Measurements from ENCODE around the gene SUMO4. TPM values are rescaled to one million over a fixed set of nuclear protein-coding genes. Genes with fewer than 3 reads are reported as not detected.

SUMO4 gene
- total and polyA plus RNA-seq, 10 of the 15 experiments (the other 5 are each of a cell fraction or from before 2014, with no cell fraction given) = 0.07 to 5.3 (median 1.0) TPM; not detected in 1

DNA sequence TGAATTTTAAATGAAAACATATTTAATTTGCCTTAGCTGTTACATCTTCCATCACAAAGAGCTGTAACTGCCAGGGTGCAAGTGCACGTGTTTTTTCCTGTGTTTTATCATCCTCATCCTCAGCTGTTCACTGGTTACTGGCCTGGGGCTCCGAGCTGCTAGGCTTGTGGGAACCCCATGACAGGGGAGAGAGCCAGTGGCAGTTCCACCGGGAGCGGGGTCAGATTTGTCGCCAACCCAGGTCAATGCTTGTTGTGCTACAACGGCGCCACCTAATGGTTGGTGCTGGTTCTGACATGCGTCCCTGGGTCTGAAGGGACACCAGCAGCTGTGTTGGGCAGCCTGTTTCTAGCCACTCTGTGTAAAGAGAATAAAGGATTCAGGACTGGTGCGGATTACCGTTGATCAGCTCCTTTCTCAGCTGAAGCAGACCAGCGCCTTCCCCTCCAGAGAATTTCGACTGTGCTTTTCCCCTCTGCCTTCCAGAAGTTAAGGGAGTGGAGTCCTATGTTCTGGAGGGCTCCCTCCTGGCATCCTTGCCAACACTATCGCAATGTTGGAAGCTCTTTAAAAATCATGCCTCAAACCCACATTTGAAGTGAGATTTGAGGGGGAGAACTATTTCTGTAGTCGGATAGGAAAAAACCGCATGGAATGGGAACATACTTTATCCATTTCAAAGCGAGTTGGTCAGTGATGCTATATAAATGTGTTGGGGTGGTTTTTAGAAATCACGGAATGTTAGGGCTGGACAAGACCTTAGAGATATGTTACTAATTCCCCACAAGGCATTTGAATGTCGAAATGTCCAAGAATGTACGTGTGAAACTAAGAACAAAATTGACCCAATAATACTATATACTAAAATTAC is 32.1 kb downstream of the SUMO4 start (continued):
- TF ChIP-seq, protein P1, sequence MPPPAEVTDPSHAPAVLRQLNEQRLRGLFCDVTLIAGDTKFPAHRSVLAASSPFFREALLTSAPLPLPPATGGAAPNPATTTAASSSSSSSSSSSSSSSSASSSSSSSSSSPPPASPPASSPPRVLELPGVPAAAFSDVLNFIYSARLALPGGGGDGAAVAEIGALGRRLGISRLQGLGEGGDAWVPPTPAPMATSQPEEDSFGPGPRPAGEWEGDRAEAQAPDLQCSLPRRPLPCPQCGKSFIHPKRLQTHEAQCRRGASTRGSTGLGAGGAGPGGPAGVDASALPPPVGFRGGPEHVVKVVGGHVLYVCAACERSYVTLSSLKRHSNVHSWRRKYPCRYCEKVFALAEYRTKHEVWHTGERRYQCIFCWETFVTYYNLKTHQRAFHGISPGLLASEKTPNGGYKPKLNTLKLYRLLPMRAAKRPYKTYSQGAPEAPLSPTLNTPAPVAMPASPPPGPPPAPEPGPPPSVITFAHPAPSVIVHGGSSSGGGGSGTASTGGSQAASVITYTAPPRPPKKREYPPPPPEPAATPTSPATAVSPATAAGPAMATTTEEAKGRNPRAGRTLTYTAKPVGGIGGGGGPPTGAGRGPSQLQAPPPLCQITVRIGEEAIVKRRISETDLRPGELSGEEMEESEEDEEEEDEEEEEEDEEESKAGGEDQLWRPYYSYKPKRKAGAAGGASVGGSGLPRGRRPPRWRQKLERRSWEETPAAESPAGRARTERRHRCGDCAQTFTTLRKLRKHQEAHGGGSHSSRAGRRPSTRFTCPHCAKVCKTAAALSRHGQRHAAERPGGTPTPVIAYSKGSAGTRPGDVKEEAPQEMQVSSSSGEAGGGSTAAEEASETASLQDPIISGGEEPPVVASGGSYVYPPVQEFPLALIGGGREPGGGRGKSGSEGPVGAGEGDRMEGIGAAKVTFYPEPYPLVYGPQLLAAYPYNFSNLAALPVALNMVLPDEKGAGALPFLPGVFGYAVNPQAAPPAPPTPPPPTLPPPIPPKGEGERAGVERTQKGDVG (CRISPR knock-in tag; IDR thresholded peaks at IDR 0.05) = no peak
- TF ChIP-seq IRF5 (IDR thresholded peaks at IDR 0.05; ENCODE audit: borderline replicate concordance) (no peak), RCOR1 (conservative IDR thresholded peaks at IDR 0.05; ENCODE audit: low read depth, low read length) (0 out of 2 replicates have a peak, but pooled peaks have one; percentile 31), MTA2 (IDR thresholded peaks at IDR 0.05; ENCODE audit: low read depth) (no peak), CUX1 (IDR thresholded peaks at IDR 0.05; ENCODE audit: insufficient replicate concordance, low read depth, low read length) (no peak), CEBPB (IDR thresholded peaks at IDR 0.05; ENCODE audit: borderline replicate concordance in 1 of 2, low read depth in 2 of 2, low read length in 2 of 2) (no peak), SP1 (IDR thresholded peaks at IDR 0.05; ENCODE audit: low read depth, low read length) (no peak), RBBP5 (conservative IDR thresholded peaks at IDR 0.05) (no peak), NKRF (conservative IDR thresholded peaks at IDR 0.05) (no peak), RELA (IDR thresholded peaks at IDR 0.05; ENCODE audit: borderline replicate concordance, partially characterized antibody) (peak; percentile 68), BRCA1 (IDR thresholded peaks at IDR 0.05; ENCODE audit: low read depth, low read length) (no peak)
- TF ChIP-seq, protein P2, sequence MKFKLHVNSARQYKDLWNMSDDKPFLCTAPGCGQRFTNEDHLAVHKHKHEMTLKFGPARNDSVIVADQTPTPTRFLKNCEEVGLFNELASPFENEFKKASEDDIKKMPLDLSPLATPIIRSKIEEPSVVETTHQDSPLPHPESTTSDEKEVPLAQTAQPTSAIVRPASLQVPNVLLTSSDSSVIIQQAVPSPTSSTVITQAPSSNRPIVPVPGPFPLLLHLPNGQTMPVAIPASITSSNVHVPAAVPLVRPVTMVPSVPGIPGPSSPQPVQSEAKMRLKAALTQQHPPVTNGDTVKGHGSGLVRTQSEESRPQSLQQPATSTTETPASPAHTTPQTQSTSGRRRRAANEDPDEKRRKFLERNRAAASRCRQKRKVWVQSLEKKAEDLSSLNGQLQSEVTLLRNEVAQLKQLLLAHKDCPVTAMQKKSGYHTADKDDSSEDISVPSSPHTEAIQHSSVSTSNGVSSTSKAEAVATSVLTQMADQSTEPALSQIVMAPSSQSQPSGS (IDR thresholded peaks at IDR 0.05; ENCODE audit: low read length) = no peak
- TF ChIP-seq, protein P3, sequence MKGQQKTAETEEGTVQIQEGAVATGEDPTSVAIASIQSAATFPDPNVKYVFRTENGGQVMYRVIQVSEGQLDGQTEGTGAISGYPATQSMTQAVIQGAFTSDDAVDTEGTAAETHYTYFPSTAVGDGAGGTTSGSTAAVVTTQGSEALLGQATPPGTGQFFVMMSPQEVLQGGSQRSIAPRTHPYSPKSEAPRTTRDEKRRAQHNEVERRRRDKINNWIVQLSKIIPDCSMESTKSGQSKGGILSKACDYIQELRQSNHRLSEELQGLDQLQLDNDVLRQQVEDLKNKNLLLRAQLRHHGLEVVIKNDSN (IDR thresholded peaks at IDR 0.05; ENCODE audit: borderline replicate concordance, extremely low read length, insufficient read depth, low read depth, low read length) = no peak
